Activated CD8-positive, alpha-beta memory T cell treated with anti-CD3 and anti-CD28 coated beads for 48 hours (primary cell): ENCODE data around the gene PLA2G2A.
"Not testable (repeated sequence)": the region's sequence is repeated elsewhere in the genome, so short reads cannot be mapped to it uniquely, and the experiment has no call there.

Experiments
- DNase-seq, 3 experiments: peaks; one replicate each; pipeline ENCODE4 v3.0.0-alpha.2; 2020; ENCODE audit warnings: low read depth in 2 of 3, low spot score in 2 of 3

Gene PLA2G2A

GRCh38 chr1:19979494-19979977 lies at the start of gene PLA2G2A:
Gene PLA2G2A, minus strand, starts transcription at chr1:19979618. Its CDS starts 845 bp downstream, at chr1:19978773.
- DNase-seq: no peak

- DNase-seq: no peak
These were observed 49.3 kb upstream of the PLA2G2A start for GRCh38 chr1:20028726-20029125.

- DNase-seq: no peak
These were observed 48.7 kb upstream of the PLA2G2A start for GRCh38 chr1:20028125-20028524.

GRCh38 chr1:20017741-20018140 lies 38.3 kb upstream of the PLA2G2A start:
- DNase-seq: no peak

GRCh38 chr1:20014153-20014552 lies 34.7 kb upstream of the PLA2G2A start:
- no peak for DNase-seq

GRCh38 chr1:20010016-20010415 lies 30.6 kb upstream of the PLA2G2A start:
- DNase-seq: no peak

- DNase-seq: no peak
These were observed 29.8 kb upstream of the PLA2G2A start for GRCh38 chr1:20009212-20009611.

GRCh38 chr1:20008391-20008841 lies 29.0 kb upstream of the PLA2G2A start:
- DNase-seq: no peak

GRCh38 chr1:19998823-19999222 lies 19.4 kb upstream of the PLA2G2A start:
- DNase-seq: not testable (repeated sequence)

GRCh38 chr1:19990689-19991088 lies 11.3 kb upstream of the PLA2G2A start:
- DNase-seq: no peak

GRCh38 chr1:19990182-19990582 lies 10.8 kb upstream of the PLA2G2A start:
- not testable (repeated sequence) for DNase-seq

GRCh38 chr1:19988267-19989006 lies 9.0 kb upstream of the PLA2G2A start:
- no peak for DNase-seq

- DNase-seq: no peak
These were observed 8.3 kb upstream of the PLA2G2A start for GRCh38 chr1:19987719-19988118.

- not testable (repeated sequence) for DNase-seq
These were observed 5.1 kb upstream of the PLA2G2A start for GRCh38 chr1:19984409-19985016.

GRCh38 chr1:19981507-19982312 lies 2.3 kb upstream of the PLA2G2A start:
- no peak for DNase-seq

GRCh38 chr1:19981170-19981506 lies 1.7 kb upstream of the PLA2G2A start:
- DNase-seq: no peak

- DNase-seq: no peak
These were observed 896 bp upstream of the PLA2G2A start for GRCh38 chr1:19980314-19980713.

- DNase-seq: no peak
These were observed 1.3 kb downstream of the PLA2G2A start for GRCh38 chr1:19978143-19978542.

GRCh38 chr1:19976317-19977003 lies 3.0 kb downstream of the PLA2G2A start:
- no peak for DNase-seq

- no peak for DNase-seq
These were observed 3.8 kb downstream of the PLA2G2A start for GRCh38 chr1:19975423-19976193.
